ENCODE results near the gene EFCAB11. TPM values are rescaled to one million over a fixed set of nuclear protein-coding genes. Genes with fewer than 3 reads are reported as not detected.

Gene EFCAB11
- total and polyA plus RNA-seq, 2 experiments from 2014 or later, result 7.7 to 24.6 TPM

GRCh38 chr14:89794096-89794495 lies 160.4 kb downstream of the EFCAB11 start (continued):
- TF ChIP-seq, protein P1, sequence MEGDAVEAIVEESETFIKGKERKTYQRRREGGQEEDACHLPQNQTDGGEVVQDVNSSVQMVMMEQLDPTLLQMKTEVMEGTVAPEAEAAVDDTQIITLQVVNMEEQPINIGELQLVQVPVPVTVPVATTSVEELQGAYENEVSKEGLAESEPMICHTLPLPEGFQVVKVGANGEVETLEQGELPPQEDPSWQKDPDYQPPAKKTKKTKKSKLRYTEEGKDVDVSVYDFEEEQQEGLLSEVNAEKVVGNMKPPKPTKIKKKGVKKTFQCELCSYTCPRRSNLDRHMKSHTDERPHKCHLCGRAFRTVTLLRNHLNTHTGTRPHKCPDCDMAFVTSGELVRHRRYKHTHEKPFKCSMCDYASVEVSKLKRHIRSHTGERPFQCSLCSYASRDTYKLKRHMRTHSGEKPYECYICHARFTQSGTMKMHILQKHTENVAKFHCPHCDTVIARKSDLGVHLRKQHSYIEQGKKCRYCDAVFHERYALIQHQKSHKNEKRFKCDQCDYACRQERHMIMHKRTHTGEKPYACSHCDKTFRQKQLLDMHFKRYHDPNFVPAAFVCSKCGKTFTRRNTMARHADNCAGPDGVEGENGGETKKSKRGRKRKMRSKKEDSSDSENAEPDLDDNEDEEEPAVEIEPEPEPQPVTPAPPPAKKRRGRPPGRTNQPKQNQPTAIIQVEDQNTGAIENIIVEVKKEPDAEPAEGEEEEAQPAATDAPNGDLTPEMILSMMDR (conservative IDR thresholded peaks at IDR 0.05; ENCODE audit: low read depth in 2 of 2), result no peak
- no peak for TF ChIP-seq JUNB (IDR thresholded peaks at IDR 0.05; ENCODE audit: unreplicated experiment)
- no peak for TF ChIP-seq CREB1 (CRISPR knock-in tag; IDR thresholded peaks at IDR 0.05; ENCODE audit: low read depth)
- TF ChIP-seq POLR2AphosphoS5 (IDR thresholded peaks at IDR 0.05; ENCODE audit: low read depth), result no peak
- TF ChIP-seq ZNF114 (CRISPR knock-in tag; IDR thresholded peaks at IDR 0.05), result no peak
- no peak for TF ChIP-seq NANOG (IDR thresholded peaks at IDR 0.05; ENCODE audit: borderline replicate concordance)
- TF ChIP-seq REST (IDR thresholded peaks at IDR 0.05; ENCODE audit: unreplicated experiment), result no peak

- Histone ChIP-seq H2AFZ (no peak overlapping the region), H3K4me3 (no peak overlapping the region), H3K27me3 (ENCODE audit: insufficient read depth) (no peaks in the 10 kb centered on the region), H3K27ac (ENCODE audit: low read depth) (no peak overlapping the region), H3K4me1 (ENCODE audit: insufficient read depth) (peaks cover 8% of the 10 kb centered on the region), H3K4me2 (no peak overlapping the region), H3K36me3 (ENCODE audit: insufficient read depth) (no peaks in the 10 kb centered on the region), H3K79me2 (replicated peaks; ENCODE audit: insufficient read depth) (no peaks in the 10 kb centered on the region), H3F3A (replicated peaks; ENCODE audit: low read depth) (no peaks in the 10 kb centered on the region), H4K20me1 (replicated peaks; ENCODE audit: insufficient read depth) (no peaks in the 10 kb centered on the region), H3K9me2 (ENCODE audit: insufficient read depth) (peaks cover 5% of the 10 kb centered on the region)
- H3K36me3 Mint-ChIP-seq (ENCODE audit: low read depth), result no peaks in the 10 kb centered on the region
- DNase-seq (ENCODE audit: low spot score) (no peak), ATAC-seq (no peak)
- no peak overlapping the region for H3K27ac Mint-ChIP-seq
- H3K27me3 Mint-ChIP-seq (ENCODE audit: insufficient read depth, low read depth, poor library complexity), result no peaks in the 10 kb centered on the region
- H3K4me1 Mint-ChIP-seq, result peaks cover 11% of the 10 kb centered on the region
- no peaks in the 10 kb centered on the region for H3K9me3 Mint-ChIP-seq
- no peak overlapping the region for H3K4me3 Mint-ChIP-seq
- TF ChIP-seq JUNB (IDR thresholded peaks at IDR 0.05; ENCODE audit: unreplicated experiment) (no peak), NANOG (IDR thresholded peaks at IDR 0.05; ENCODE audit: borderline replicate concordance) (no peak), POLR2AphosphoS5 (IDR thresholded peaks at IDR 0.05; ENCODE audit: low read depth) (no peak), CREB1 (CRISPR knock-in tag; IDR thresholded peaks at IDR 0.05; ENCODE audit: low read depth) (no peak), EZH2phosphoT487 (IDR thresholded peaks at IDR 0.05; ENCODE audit: unreplicated experiment) (no peak), REST (IDR thresholded peaks at IDR 0.05; ENCODE audit: unreplicated experiment) (no peak), STAT1 (IDR thresholded peaks at IDR 0.05; ENCODE audit: unreplicated experiment) (no peak), EZH2 (IDR thresholded peaks at IDR 0.05; ENCODE audit: low read depth, unreplicated experiment) (no peak), ZNF331 (CRISPR knock-in tag; IDR thresholded peaks at IDR 0.05; ENCODE audit: low read depth) (no peak), ZNF114 (CRISPR knock-in tag; IDR thresholded peaks at IDR 0.05) (no peak)
- TF ChIP-seq, protein P1 (conservative IDR thresholded peaks at IDR 0.05; ENCODE audit: low read depth in 2 of 2), result no peak
- TF ChIP-seq, protein P2, sequence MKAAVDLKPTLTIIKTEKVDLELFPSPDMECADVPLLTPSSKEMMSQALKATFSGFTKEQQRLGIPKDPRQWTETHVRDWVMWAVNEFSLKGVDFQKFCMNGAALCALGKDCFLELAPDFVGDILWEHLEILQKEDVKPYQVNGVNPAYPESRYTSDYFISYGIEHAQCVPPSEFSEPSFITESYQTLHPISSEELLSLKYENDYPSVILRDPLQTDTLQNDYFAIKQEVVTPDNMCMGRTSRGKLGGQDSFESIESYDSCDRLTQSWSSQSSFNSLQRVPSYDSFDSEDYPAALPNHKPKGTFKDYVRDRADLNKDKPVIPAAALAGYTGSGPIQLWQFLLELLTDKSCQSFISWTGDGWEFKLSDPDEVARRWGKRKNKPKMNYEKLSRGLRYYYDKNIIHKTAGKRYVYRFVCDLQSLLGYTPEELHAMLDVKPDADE (IDR thresholded peaks at IDR 0.05), result no peak
Measured at GRCh38 chr14:89793367-89793716, 161.2 kb downstream of the EFCAB11 start.

All from GM23338 (cell line).